Fibroblast of mammary gland (primary cell): Measurements from ENCODE around the gene FXYD6.

Experiments
- DNase-seq: peaks from one replicate; pipeline ENCODE4 v3.0.0-alpha.2; 2010; ENCODE audit warnings: low read depth
- H3K4me3 ChIP-seq: 2 replicates; pipeline ENCODE4 v1.5.1; 2011; ENCODE audit warnings: low read depth, mild to moderate bottlenecking, low read length, moderate library complexity; ENCODE audit not compliant: control insufficient read depth
- TF ChIP-seq, protein P1 (sequence below): conservative IDR thresholded peaks from 2 replicates; pipeline ENCODE4 v1.5.1; 2011; ENCODE audit warnings: low read depth, low read length, inconsistent platforms; ENCODE audit not compliant: control insufficient read depth, insufficient read depth

The FXYD6 gene

DNA sequence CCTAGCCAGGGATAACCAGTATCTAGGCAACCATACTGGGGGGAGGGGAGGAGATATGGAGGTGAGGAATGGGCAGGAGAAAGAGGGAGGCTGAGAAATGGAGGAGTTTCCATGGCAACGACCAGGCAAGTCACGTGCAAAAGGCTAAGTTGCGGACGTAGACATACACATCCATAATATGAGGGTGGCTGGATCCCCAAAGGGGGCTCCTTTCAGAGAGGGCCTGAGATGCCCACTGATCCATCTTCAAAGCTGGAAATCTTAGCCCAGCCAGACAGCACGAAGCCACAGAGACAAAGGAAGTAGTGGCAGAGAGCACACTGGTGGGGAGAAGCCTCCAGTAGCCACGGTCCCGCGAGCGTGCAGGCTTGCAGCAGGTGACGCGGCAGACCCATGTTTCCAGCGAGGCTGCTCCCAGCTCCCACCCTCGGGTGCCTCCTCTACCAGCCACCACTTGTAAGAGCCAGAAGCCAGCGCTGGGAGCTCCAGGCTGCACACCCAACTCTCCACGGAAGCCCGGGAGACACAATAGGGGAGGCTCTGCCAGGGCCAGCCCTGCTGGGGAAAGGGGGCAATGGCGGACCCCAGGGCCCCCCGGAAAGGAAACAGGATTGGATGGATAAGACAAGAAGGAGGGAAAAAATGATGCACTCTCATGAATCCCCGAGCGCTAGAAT, 938 bp downstream of the FXYD6 start:
- TF ChIP-seq, protein P1, sequence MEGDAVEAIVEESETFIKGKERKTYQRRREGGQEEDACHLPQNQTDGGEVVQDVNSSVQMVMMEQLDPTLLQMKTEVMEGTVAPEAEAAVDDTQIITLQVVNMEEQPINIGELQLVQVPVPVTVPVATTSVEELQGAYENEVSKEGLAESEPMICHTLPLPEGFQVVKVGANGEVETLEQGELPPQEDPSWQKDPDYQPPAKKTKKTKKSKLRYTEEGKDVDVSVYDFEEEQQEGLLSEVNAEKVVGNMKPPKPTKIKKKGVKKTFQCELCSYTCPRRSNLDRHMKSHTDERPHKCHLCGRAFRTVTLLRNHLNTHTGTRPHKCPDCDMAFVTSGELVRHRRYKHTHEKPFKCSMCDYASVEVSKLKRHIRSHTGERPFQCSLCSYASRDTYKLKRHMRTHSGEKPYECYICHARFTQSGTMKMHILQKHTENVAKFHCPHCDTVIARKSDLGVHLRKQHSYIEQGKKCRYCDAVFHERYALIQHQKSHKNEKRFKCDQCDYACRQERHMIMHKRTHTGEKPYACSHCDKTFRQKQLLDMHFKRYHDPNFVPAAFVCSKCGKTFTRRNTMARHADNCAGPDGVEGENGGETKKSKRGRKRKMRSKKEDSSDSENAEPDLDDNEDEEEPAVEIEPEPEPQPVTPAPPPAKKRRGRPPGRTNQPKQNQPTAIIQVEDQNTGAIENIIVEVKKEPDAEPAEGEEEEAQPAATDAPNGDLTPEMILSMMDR: no peak
- DNase-seq: no peak
- no peak overlapping the region for H3K4me3 ChIP-seq

DNA sequence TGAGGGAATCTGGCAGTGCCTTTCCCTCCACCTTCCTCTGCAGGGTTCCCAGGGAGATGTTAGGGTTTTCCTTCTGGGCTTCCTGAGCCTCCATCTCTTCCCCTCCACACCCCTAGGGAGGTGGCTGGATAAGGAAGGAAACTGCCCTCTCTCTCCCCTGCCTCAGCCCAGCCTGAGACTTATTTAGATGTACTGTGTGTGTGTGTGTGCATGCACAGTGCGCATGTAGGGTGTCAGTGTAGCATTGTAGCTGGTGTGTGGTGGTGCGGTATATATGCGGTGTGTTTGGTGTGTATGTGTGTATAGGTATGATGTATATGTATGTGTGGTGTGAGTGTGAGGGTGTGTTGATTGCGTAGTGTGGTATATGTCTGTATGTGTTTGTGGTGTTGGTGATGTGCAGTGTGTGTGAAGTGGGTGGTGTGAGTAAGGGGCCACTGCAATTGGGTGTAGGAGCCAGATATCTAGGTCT, 1.5 kb downstream of the FXYD6 start:
- no peak for DNase-seq
- TF ChIP-seq, protein P1: no peak
- no peak overlapping the region for H3K4me3 ChIP-seq

DNA sequence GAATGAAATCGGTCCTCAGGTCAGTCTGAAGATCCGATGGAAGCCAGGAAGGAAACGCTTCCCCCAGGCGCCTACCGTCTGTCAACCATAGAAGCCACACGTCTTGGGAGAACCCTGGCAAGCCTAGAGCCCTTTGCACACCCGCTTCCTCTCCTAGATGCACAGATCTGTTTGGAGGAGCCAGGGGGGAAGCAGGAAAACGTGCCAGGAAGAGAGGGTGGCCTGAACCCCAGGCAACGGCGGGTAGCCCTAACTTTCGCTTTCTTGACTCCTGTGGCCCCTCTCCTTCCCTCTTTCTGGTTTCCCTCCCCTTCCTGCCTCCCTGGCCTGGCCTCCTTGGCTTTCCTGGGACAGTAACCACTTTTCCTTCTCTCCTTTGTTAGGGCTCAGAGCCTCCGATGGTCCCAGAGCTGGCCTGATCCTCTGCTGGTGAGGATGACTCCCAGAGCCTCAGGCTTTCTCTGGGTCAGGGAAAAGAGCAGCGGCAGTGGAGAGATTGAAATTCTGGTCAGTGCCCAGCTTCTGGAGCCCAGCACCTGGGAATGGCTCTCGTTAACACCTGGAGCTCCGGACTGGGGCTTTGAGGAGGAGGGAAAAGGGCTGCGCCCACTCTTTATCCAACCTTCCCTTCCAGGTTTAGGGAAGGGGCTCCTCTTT, 2.1 kb downstream of the FXYD6 start:
- no peak overlapping the region for H3K4me3 ChIP-seq
- no peak for DNase-seq
- TF ChIP-seq, protein P1: no peak

DNA sequence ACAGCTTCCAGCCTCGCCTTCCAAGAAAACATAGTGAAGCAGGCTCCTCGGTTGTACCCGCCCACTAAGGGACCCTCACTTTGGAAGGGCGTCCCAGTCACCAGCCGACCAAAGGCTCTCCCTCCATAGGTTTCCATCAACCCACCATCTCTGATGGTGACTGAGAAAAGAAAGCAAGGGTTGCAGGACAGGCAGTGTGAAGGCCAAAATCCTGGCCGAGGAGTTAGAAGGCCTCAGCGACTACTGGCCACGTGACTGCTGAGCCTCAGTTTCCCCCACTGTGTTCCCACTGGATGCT, 2.7 kb downstream of the FXYD6 start:
- H3K4me3 ChIP-seq: no peak overlapping the region
- TF ChIP-seq, protein P1: no peak
- no peak for DNase-seq

DNA sequence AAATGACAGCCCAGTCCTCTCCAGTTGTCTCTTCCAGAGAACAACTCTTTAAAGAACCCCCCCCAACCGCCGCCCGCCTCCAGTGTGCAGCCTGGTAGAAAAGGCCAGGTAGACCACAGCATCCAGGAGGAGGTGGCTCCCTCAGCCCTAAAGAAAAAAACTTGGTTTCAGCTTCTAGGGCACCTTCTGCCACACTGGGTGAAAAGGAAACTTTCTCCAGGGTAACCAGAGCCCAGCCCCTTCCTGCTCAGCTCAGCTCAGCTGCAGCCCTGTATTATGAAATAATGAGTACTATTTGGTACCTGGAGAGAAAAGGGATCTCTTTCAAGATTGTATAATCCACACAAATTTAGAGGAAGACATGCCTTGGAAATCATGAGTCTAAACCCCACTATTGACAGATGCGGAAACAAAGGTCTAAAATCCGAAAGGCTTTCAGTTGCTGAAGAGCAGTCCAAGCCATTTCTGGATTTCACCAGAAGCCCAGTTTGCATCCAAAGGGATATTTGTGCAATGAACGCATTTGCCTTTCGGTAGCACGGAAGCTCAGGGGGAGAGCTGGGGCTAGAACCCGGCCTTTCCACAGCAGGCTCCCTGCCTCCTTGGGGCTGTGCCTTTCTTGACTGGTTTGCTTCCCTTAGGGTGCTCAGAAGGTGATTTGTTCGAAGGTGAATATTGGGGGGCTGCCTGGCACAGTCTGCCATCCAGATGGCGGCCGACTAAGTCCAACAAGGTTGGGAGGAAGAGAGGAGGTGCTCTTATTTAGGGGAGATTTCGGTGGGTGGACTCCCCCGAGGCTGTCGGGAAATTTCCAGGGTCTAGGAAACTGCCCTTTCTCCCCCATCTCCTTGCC, 3.3 kb downstream of the FXYD6 start:
- no peak for DNase-seq
- TF ChIP-seq, protein P1: no peak

DNA sequence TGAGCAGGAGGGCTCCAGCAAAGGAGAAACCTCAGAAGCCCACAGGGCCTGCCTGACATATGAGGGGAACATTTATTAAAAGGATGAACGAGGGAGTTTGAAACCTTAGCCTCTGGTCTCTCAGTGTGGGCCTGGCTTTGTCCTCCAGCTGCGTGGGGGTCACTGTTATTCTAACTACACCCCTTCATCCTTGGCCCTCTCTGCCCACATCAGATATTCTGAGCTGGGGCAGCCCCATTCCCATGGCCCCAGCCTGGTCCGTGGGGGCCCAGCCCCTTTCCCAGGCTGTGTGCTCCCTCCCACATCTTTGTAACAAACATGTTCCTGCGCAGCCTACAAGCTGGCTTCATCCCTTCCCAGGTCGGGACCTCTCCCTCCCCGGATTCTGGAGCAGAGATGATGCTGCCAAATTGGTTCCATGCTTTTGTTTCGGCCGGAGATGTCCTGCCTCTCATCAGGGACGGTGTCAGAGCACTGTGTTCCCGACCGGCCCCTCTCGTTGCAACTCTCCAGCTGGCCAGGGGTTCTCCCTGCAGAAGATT, 4.0 kb downstream of the FXYD6 start:
- no peak overlapping the region for H3K4me3 ChIP-seq
- no peak for DNase-seq
- TF ChIP-seq, protein P1: no peak

More for the DNA sequence above, 3.3 kb downstream of the FXYD6 start:
- H3K4me3 ChIP-seq: no peak overlapping the region
